ENCODE results near the gene UBQLN4. TPM values are rescaled to one million over a fixed set of nuclear protein-coding genes. Genes with fewer than 3 reads are reported as not detected.
A peak's percentile ranks its signal among the peaks of the same experiment; 100 is the strongest.

The UBQLN4 gene
- total and polyA plus RNA-seq, 9 of the 15 experiments (the other 6 are each of a cell fraction or from before 2014, with no cell fraction given) = 13.5 to 65.5 (median 37.0) TPM

DNA sequence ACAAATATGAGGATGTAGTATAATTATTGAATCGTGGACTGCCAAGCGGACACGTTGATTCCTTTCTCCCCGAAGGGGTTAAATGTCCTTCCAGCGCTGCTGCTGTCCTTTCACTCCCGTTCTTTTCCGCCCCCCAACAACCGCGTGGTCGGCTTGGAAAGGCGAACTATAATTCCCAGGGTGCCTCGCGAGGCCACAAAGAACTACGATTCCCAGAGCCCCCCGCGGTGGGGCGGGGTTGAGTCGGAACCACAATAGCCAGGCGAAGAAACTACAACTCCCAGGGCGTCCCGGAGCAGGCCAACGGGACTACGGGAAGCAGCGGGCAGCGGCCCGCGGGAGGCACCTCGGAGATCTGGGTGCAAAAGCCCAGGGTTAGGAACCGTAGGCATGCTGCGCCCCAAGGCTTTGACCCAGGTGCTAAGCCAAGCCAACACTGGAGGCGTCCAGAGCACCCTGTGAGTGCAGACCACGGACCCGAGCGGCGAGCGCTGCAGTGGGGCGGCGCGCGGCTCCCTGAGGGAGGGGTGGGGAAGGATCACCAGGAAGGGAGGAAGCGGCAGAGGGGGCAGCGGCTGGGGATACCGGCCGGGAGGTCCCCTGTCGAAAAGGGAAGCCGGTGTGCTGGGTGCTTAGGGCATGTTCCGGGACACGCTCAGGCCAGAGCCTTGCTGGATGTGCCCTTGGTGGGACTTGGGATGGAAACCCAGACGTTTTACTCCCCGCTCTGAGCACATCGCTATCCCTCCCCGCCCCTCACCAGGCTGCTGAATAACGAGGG is 1.1 kb upstream of the UBQLN4 start, which contains the start of gene LAMTOR2:
Gene LAMTOR2, plus strand, starts transcription at position 283 of the 781 bp plus-strand sequence. Its CDS starts 108 bp downstream, at position 391.
- H3K9me1 ChIP-seq (ENCODE audit: control insufficient read depth, insufficient read depth, low read length) = no peaks in the 10 kb centered on the region
- peaks cover 16 to 23% of the 10 kb centered on the region in 2 experiments; a peak in 4 of 5 replicates for H3K4me1 ChIP-seq (replicated peaks in 1 of 2; ENCODE audit: control insufficient read depth in 2 of 2, insufficient read depth in 2 of 2, low read length in 2 of 2)
- H3K9me3 ChIP-seq (replicated peaks; ENCODE audit: control insufficient read depth, insufficient read depth, low read depth, low read length) = no peaks in the 10 kb centered on the region
- peaks cover 40% of the 10 kb centered on the region; the same call in 2 of the 3 replicates for H3K36me3 ChIP-seq (ENCODE audit: control insufficient read depth, insufficient read depth, low read length)
- H4K20me1 ChIP-seq (replicated peaks; ENCODE audit: control insufficient read depth, insufficient read depth, low read length) = no peaks in the 10 kb centered on the region
- peak within 1 kb of the TSS; percentile 98 for H3K27ac ChIP-seq (ENCODE audit: extremely low read depth, low read depth, low read length)
- ATAC-seq (peak; percentile 87), FAIRE-seq (peak; percentile 99), DNase-seq (ENCODE audit: extremely low read depth in 1 of 4, low spot score in 3 of 4) (peak; percentile 81 to 99 (median 89))
- H3K27me3 ChIP-seq (ENCODE audit: control insufficient read depth in 2 of 2, insufficient read depth in 2 of 2, low read length in 2 of 2) = no peaks in the 10 kb centered on the region
- ChIA-PET POLR2A (interaction anchor here (0.8 to 1.1 kb wide), 2 partner anchors 17 to 121 kb away, joined by 3 read pairs; partner anchors contain the start of gene KHDC4), CTCF (ENCODE audit: low intra/inter-chr PET ratio) (interaction anchor here (1.1 kb wide), 1 partner anchor 10 kb away, joined by 4 read pairs; no protein-coding TSS in a partner anchor)
- in situ Hi-C loops (cut with MboI) (no loop called here), intact Hi-C loops (cut with micrococcal nuclease) (loop anchor here (5.0 kb wide), 2 partner anchors 72 to 117 kb away; no protein-coding TSS in a partner anchor)
- H3K4me3 ChIP-seq = peak within 1 kb of the TSS; percentile 64
- peak within 1 kb of the TSS; percentile 98 for H3K4me2 ChIP-seq (ENCODE audit: insufficient read depth, low read length)
- under 1% methylated on average over 47 of the region's 53 CpGs for WGBS (ENCODE audit: insufficient coverage, low coverage, missing lambda C conversion rate)
- BruUV-seq (replicated peaks) = no TSS peak
- peaks cover 41% of the 10 kb centered on the region for H3K79me2 ChIP-seq (ENCODE audit: control insufficient read depth, insufficient read depth, low read length)
- peak within 1 kb of the TSS; percentile 95 for H2AFZ ChIP-seq (ENCODE audit: low read depth, low read length)
- H3K9ac ChIP-seq (ENCODE audit: insufficient read depth in 1 of 2, low read depth in 2 of 2, low read length in 2 of 2) = peak within 1 kb of the TSS; percentile 93 to 96
- TF ChIP-seq NRF1 (conservative IDR thresholded peaks at IDR 0.05 in 1 of 2, IDR thresholded peaks at IDR 0.05 in 1 of 2) (peak; percentile 58 to 71), SNIP1 (IDR thresholded peaks at IDR 0.05; ENCODE audit: low read depth) (no peak), PHF21A (IDR thresholded peaks at IDR 0.05; ENCODE audit: borderline replicate concordance, low read depth) (no peak), CBFB (CRISPR knock-in tag; IDR thresholded peaks at IDR 0.05) (no peak; the same call in 1 of the 2 replicates), XRCC4 (IDR thresholded peaks at IDR 0.05; ENCODE audit: extremely low read depth, insufficient read depth, insufficient read length) (no peak), L3MBTL2 (IDR thresholded peaks at IDR 0.05) (peak; percentile 88), KAT2B (IDR thresholded peaks at IDR 0.05; ENCODE audit: low read depth, low read length) (no peak), ZNF57 (CRISPR knock-in tag; IDR thresholded peaks at IDR 0.05) (no peak), CREM (IDR thresholded peaks at IDR 0.05; ENCODE audit: low read depth) (peak; percentile 88), NR3C1 (CRISPR knock-in tag; IDR thresholded peaks at IDR 0.05) (no peak), MXI1 (IDR thresholded peaks at IDR 0.05; ENCODE audit: low read depth, low read length) (peak; percentile 96), MTA3 (IDR thresholded peaks at IDR 0.05; ENCODE audit: borderline replicate concordance) (peak; percentile 97), CTCFL (IDR thresholded peaks at IDR 0.05; ENCODE audit: borderline replicate concordance, insufficient read depth, low read depth, low read length, poor library complexity, severe bottlenecking) (no peak)
- TF ChIP-seq, protein P1, sequence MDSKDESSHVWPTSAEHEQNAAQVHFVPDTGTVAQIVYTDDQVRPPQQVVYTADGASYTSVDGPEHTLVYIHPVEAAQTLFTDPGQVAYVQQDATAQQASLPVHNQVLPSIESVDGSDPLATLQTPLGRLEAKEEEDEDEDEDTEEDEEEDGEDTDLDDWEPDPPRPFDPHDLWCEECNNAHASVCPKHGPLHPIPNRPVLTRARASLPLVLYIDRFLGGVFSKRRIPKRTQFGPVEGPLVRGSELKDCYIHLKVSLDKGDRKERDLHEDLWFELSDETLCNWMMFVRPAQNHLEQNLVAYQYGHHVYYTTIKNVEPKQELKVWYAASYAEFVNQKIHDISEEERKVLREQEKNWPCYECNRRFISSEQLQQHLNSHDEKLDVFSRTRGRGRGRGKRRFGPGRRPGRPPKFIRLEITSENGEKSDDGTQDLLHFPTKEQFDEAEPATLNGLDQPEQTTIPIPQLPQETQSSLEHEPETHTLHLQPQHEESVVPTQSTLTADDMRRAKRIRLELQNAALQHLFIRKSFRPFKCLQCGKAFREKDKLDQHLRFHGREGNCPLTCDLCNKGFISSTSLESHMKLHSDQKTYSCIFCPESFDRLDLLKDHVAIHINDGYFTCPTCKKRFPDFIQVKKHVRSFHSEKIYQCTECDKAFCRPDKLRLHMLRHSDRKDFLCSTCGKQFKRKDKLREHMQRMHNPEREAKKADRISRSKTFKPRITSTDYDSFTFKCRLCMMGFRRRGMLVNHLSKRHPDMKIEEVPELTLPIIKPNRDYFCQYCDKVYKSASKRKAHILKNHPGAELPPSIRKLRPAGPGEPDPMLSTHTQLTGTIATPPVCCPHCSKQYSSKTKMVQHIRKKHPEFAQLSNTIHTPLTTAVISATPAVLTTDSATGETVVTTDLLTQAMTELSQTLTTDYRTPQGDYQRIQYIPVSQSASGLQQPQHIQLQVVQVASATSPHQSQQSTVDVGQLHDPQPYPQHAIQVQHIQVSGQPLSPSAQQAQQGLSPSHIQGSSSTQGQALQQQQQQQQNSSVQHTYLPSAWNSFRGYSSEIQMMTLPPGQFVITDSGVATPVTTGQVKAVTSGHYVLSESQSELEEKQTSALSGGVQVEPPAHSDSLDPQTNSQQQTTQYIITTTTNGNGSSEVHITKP (IDR thresholded peaks at IDR 0.05; ENCODE audit: partially characterized antibody) = peak; percentile 84
